GM19438 (cell line): ENCODE measurements around the gene IBTK.
"Not testable (repeated sequence)": the region's sequence is repeated elsewhere in the genome, so short reads cannot be mapped to it uniquely, and the experiment has no call there.

ENCODE experiments used
- ATAC-seq: cut with Tn5 transposase; IDR thresholded peaks from one replicate; pipeline ENCODE4 v1.9.1; 2021; ENCODE audit warnings: low read depth; ENCODE audit not compliant: unreplicated experiment

Gene IBTK

DNA sequence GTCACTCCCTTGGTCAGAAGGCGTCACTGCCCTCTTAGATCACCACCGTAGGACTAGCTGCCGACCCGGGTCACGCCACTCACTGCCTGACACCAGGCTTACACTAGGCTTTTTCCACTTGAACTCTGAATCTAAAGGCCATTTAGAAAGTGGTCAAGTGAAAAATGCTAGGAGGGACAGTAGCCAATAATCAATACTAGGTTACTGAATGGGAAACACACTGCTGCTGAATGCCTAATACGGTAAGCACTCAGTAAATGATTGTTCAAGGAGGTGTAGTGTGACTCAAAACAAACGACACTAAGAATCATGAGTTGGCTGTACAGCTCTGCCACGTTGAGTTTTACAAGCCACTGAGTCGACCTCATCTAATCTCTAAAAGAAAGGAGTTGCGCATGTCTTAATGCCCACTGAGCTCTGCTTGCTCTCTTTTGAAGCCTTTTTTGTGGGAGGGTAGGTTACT is 760 bp upstream of the IBTK start:
- peak; percentile 39 for ATAC-seq

DNA sequence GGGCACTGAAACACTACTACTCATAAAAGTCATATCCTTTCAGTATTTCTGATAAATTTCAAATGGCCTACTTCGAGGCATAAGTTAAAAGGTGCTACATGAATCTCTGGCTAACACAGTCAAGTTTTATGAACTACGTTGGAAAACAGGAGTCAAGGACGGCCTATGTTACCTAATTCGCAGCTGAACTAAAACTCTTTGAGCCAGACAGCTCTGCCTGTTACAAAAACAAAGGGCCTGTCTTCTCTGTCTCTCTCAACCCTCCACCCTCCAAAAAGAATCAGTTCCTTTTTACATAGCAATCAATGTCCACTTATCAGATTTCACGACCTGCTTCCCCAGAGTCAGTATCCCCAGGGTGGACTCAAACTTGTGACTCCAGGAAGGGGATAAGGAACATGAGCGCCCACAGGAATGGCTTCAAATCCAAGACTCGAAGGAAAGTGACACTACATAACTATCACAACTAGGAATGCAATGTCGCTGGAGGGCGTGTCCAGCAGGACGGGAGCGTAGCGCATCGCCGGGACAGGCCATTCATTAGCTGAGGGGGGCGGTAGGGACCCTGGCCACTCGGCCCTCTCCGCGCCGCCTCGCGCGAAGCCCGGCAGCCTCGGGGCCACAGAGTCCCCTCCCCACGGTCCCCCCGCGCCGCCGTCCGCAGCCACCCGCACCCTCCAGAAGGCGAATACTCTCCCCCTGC is 591 bp downstream of the IBTK start:
- ATAC-seq, result peak; percentile 37

DNA sequence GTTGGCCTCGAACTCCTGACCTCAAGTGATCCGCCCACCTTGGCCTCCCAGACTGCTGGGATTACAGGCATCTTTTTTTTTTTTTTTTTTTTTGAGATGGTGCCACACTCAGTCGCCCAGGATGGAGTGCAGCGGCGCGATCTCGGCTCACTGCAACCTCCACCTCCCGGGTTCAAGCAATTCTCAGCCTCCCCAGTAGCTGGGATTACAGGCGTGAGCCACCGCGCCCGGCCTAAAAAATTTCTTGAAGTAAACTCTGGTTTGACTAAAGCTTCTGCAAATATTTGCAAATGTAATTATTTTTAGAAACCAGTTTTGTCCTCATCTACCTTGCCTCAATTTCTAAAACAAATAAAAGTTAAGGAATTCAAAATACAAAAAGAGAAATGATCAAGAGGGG is 1.2 kb downstream of the IBTK start:
- ATAC-seq, result no peak

DNA sequence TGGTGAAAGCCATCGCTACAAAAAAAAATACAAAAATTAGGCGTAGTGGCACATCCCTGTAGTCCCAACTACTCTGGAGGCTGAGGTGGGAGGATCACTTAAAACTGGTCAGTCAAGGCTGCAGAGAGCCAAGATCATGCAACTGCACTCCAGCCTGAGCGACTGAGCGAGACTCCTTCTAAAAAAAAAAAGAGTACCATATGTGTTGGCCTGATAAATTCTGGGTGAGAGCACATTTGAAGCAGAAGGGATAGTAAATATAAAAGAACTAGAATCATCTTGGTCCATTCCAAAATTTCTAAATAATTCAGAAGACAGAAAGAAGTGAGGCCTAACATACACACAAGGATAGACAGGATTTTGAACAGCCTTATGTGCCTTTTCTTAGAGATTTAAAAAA is 2.2 kb downstream of the IBTK start:
- ATAC-seq, result no peak

DNA sequence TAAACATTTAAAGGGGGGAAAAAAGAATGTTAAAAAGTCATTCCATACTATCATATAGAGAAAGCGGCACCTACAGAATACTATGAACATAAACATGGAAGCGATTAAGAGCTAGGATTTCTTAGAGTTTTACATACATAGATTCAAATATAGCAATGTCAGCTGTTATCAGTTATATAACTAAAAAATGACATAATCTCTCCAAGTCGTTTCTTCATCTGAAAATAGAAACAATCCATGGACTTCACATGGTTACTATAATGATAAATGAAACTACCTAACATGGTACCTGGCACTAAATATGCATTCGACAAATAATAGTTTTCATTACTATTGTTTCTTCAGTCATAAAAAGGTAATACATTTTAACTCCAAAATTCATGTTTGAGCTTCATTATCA is 3.7 kb downstream of the IBTK start:
- no peak for ATAC-seq

DNA sequence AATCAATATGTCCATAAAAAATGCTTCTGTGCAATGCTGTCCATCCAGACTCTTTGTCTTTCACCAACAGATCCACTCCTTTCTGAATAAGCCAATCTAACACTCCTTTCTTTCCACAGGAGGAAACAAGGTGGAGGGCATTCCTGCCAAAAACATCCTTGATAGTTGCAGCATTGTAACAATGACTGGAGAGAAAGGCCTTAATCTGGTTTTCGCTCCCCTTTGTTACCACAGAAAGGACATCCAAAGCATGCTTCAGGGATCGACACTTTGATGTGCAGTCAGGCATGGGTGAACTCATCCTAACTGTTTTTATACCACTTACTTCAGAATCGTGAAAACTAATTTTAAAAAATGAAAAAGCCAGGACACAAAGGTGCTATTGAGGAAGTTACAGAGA is 7.4 kb downstream of the IBTK start:
- no peak for ATAC-seq

DNA sequence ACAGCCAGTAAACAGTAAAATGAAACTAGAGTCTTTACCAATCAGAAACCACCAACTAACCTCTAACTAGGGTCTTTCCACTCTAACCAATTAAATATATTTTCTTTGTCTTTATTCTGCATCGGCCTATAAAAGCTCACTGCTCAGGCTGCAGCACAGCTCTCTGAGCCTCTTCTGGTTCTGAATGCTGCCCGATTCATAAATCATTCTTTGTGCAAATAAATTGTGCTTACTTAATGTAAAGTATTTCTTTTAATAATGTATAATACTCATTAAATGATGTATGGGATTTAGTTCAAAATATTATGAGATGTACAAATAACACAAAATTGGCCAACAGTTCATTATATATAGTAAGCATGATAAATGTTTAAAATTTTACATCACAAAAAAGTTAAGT is 7.9 kb downstream of the IBTK start:
- no peak for ATAC-seq

DNA sequence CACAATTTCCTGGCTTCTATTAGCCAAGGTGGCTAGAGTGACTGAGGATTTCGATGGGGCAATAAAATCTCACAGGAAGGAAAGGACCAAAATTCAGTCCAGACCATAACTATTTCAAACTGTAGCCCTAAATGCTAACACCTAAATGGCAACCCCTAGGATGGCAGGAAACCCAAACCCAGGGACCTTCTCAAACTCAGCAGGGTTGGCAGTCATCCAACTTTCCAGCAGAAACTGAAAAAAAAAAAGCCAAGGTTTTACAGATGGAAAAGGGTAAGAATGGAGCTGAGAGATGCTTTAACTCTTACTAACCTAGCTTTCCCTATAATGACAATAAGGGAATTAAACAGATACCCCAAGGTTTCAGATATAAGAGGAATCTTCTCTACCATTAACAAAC is 10.5 kb downstream of the IBTK start:
- ATAC-seq, result no peak

DNA sequence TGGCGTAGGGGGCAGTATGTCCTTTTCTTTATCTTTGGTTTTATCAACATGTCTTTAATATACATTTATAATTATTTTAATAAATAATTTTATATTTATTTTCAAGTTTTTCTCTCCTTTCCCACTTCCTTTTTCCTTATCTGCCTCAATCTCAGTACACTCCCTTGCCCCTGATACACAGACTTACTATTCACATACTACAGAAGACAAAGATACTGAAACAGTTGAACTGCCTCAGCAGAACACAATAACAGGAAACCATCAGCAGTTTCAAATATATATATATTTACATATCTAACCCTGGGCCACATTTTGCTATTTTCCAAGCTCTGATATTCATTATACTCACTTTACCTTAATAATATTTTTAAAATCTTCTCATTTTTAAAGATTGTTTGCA is 19.8 kb downstream of the IBTK start:
- ATAC-seq, result peak; percentile 91

DNA sequence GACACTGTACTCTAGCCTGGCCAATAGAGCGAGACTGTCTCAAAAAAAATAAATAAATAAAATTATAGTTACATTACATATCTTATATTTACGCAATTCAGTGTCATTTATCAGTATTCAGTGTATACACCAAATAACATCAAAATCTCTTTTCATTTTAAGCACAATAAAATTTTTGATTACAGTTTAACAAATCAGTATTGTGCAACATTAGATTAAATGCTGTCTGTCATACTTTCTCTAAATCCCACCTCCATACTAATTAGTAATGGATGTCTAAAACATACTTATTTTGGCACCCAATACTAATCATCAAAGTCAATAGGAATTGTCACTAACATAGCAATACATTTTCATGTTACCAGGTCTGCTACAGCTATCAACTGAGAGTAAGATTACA is 27.4 kb downstream of the IBTK start:
- no peak for ATAC-seq

DNA sequence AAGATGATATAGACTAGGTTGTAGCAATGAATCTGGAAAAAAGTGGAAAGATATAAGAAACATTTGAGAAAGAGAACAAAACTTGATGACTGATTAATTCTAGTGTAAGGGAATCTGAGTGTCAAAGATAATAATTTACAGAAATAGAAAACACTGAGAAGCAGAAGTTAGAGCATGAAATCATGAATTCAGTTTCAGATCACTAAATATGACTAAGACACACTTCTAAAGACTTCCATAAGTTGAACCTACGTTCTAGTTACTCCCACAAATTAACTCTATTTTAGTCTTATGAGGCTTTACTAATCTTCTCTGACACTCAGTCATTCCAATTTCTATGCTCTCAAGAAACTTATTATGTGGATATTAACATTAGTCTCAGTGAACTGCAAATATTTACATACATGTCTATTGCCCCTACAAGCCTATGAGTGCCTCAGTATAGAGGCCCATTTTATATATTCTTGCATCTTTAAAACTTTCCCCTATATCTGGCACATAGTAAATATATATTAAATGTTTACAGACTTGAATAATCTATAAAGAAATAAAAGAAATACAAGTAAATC is 30.4 kb downstream of the IBTK start:
- peak; percentile 87 for ATAC-seq

DNA sequence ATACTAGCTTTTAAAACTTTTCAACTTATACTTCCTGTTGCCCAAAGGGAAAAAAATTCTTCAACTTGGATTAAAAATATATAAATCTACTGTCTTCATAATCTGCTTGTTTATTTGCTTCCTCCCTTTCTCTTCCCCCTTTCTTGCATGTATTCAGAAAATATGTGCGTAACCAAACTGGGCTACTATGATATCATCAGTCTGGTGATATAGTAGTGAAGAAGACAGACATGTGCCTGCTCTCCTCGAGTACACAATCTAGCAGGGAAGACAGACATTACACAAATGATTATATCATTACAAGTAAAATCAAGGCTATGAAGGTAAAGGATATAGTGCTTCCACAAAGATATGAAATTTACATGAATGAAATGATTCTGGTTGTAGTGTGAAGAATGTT is 31.0 kb downstream of the IBTK start:
- ATAC-seq, result no peak

DNA sequence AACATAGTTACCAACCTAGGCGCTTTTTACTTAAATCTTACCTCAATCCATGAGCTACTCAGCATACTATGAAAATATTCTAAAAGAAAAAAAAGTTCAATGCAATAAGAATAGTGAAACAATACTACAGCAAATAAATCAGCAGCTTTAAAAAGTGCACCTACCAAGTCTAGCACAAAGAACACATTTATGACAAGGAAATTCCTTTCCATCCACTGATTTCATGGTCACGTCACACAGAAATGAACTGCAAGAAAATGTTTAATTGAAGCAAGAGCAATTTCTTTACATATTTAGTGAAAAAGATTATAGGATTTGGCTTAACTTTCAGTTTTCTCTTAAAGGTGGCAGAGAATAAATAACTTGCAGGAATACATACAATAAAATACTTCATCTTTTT is 36.2 kb downstream of the IBTK start:
- no peak for ATAC-seq

DNA sequence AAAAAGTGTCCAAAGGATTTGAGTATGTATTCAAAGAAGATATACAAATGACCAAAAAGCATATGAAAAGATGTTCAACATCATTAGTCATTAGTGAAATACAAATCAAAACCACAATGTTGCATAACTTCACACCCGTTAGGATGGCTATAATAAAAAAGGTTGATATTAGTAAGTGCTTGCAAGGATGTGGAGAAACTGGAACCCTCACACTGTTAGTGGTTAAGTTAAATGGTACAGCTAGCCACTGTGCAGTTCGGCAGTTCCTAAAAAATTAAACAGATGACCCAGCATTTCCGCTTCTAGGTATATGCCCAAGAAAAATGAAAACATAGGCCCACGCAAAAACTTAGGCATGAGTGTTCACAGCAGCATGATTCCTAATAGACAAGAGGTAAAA is 38.6 kb downstream of the IBTK start:
- no peak for ATAC-seq

DNA sequence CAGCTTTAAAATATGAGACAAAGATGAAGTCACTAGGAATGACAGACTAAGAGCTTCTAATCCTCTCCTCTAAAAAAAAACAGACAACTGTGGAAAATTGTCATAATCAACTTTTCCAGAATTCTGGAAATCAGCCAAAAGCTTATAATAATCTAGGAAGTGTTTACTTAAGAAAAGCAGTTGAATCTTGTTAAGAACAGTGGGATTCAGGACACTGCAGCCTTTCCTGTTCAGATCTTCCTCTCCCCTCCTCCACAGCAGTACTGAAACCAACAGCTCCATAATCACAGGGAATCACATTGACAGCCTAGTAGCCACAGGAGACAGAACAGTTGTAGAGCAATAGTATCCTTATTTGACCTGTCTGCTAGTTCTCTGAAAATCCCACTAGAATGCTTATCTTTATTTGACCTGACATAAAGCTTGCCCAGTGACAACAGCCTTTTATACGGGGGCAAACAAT is 41.6 kb downstream of the IBTK start:
- ATAC-seq, result no peak

DNA sequence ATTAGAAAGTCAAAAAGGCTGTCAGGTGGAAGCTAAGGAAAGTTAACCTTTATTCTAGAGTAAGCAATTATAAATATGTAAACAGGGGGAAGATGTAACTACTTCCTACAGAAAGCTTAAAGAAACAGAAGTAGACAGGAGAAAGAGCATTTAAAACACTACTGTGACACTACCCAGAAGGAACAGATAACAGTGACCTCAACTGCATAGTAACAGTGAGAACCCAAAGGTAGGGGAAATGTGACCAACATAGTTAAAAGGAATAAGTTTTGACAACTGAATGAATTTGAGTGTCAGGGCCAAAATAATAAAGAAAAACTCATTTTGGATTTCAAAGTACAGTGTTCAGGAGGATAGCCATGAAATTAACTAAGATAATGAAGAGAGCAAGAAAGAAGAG is 43.5 kb downstream of the IBTK start:
- ATAC-seq, result no peak

DNA sequence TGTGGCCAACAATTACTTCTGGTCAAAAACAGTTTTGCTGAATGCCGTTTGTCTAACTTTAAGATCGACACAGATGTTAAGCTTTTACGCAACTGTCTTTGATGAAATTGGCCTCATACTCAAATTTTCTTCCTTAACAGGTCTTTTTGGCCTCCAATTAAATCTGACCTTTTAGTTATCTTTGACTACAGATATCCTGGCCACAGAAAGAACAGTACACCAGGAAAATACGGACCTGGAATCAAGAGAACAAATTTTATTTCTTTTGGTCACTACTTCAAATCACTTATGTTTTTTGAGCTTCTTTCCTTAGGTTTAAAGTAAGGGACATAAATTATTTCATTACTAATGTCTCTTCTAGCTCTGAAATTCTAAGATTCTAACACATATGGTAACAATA is 49.8 kb downstream of the IBTK start:
- no peak for ATAC-seq

DNA sequence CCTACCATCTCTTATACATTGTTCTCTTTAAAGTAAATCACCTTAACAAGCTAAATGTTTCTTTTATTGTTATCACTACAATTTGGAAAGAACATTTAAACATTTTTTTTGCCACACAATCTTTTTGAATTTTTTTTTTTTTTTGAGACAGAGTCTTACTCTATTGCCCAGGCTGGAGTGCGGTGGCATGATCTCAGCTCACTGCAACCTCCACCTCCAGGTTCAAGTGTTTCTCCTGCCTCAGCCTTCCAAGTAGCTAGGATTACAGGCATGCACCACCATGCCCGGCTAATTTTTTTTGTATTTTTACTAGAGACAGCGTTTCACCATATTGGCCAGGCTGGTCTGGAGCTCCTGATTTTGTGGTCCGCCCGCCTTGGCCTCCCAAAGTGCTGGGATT is 50.3 kb downstream of the IBTK start:
- not testable (repeated sequence) for ATAC-seq

DNA sequence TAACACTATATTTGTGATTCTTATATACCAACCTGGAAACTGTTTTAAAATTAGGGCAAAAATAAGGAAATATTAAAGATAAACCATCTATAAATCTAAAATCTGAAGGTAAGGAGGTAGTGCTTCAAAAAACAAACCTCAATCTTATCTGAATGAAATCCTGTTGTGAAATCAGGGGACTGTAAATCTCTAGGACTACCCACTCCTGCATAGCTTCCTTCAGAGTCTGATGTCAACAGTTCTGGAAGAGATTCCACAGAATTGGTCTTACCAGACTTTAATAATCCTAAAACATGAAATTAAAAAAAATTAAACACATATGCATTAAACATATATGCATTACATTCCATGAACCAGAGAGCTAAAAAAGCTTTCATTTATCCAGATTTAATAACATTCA is 51.4 kb downstream of the IBTK start:
- ATAC-seq, result no peak

DNA sequence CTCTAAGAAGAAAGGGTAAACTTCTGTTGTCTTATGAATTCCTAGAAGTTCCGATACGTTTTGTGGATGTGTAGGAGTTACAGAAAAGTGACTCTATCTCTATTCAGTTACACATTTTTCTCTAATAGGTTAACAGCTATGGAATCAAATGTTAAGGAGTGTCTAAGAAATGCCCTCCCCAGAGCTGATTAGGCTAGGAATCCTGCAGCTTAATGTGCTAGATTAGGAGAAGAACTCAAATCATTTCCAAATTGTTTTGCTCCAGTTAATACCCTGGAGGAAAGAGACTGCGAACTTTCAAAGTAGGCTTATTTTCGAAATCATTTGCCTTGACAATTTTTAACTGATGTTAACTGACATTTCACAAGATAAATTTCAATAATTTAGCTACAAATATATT is 51.9 kb downstream of the IBTK start:
- no peak for ATAC-seq

DNA sequence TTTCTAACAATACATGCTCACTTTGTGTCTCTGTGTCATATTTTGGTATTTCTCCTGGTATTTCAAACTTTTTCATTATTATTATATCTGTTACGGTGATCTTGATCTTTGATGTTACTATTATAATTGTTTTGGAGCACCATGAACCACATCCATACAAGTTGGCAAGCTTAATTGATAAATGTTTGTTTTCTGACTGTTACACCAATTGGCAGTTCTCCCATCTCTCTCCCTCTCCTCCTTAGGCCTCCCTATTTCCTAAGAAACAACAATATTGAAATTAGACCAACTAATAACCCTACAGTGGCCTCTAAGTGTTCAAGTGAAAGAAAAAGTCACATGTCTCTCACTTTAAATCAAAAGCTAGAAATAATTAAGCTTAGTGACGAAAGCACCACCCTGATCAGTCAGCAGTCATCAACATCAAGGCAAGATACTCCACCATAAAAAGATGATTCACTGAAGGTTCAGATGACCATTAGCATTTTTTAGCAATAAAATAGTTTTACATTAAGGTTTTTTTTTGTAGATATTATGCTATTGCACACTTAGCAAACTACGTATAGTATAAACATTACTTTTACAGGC is 61.5 kb downstream of the IBTK start:
- ATAC-seq, result no peak

DNA sequence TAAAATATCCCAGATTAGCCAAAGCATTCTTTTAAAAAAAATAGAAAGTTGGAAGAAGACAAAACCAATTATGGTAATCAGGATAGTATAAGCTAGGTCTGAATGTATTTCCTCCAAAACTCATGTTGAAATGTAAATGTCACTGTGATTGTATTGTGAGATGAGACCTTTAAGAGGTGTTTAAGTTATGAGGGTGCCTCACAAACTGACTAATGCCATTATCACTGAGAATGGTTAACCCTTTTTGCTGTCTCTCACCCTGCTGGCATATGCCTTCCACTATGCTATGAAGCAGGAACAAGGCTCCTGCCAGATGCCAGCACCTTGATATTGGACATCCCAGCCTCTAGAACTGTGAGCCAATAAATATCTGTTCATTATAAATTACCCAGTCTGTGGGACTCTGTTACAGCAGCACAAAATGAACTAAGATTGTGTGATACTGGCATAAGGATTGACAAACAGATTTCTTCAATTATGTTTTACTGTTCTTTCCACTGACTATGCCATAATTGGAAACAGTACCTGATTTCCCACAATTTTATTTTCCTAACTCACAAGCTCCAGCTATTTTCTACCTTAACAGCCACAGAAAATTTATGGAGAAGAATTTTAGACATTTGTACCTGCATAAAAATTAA is 63.8 kb downstream of the IBTK start:
- ATAC-seq, result no peak
